GM21576 (cell line): ENCODE results near the gene CATSPER1.

ENCODE experiments used
- ATAC-seq: cut with Tn5 transposase; IDR thresholded peaks from one replicate; pipeline ENCODE4 v1.9.1; 2021; ENCODE audit warnings: mild to moderate bottlenecking, moderate library complexity; ENCODE audit not compliant: unreplicated experiment

CATSPER1 gene

GRCh38 chr11:66026017-66026529 is at the start of gene CATSPER1:
TSS of gene CATSPER1 (minus strand) at chr11:66026479. CDS start at chr11:66026379, 100 bp downstream.
- no peak for ATAC-seq

- no peak for ATAC-seq
Observed at GRCh38 chr11:66075273-66075672, 49.0 kb upstream of the CATSPER1 start.

- ATAC-seq: no peak
Observed at GRCh38 chr11:66073669-66074068, 47.4 kb upstream of the CATSPER1 start.

GRCh38 chr11:66072518-66072917 is 46.2 kb upstream of the CATSPER1 start:
- ATAC-seq: no peak

DNA sequence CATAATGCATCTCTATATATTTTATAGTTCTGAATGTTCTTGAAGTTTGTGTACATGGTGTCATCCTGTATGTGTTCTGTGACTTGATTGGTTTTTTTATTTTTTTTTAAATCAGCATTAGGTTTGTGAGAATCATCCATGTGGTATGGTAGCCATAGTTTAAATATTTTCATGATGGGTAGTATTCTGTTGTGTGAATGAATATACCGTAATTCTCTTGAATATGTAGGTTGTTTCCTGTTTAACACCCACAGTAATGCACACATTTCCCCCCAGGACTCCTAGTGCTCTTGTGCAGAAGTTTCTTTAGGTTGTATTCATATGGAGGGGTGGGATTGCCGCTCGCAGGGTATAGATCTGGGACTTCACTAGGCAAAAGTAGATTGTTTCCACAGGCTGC is 45.8 kb upstream of the CATSPER1 start:
- no peak for ATAC-seq

DNA sequence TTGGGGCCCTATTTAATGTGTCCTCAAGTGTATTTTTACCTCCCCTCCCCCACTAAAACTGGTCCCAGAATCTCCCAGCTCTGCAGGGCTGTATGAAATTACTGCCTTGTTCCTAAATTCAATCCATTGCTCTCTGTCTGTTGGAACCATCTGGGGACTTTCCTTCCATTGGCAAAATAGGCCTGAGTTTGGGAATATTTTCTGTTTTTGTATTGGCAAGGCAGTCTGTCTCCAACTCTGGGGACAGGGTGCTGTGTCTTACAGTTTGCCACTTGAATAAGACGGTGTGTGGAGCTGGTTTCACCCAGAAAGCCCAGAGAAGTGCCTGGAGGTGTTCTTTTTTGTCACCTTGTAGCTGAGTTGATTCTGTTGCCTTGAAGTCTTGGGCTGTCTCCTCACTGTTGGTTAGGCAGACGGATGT is 45.1 kb upstream of the CATSPER1 start:
- no peak for ATAC-seq

GRCh38 chr11:66070604-66071380 is 44.5 kb upstream of the CATSPER1 start:
- no peak for ATAC-seq

GRCh38 chr11:66069715-66070603 is 43.7 kb upstream of the CATSPER1 start, which contains the start of gene PACS1:
TSS of gene PACS1 (plus strand) at chr11:66070272. CDS start at chr11:66070487, 215 bp downstream.
- ATAC-seq: no peak

DNA sequence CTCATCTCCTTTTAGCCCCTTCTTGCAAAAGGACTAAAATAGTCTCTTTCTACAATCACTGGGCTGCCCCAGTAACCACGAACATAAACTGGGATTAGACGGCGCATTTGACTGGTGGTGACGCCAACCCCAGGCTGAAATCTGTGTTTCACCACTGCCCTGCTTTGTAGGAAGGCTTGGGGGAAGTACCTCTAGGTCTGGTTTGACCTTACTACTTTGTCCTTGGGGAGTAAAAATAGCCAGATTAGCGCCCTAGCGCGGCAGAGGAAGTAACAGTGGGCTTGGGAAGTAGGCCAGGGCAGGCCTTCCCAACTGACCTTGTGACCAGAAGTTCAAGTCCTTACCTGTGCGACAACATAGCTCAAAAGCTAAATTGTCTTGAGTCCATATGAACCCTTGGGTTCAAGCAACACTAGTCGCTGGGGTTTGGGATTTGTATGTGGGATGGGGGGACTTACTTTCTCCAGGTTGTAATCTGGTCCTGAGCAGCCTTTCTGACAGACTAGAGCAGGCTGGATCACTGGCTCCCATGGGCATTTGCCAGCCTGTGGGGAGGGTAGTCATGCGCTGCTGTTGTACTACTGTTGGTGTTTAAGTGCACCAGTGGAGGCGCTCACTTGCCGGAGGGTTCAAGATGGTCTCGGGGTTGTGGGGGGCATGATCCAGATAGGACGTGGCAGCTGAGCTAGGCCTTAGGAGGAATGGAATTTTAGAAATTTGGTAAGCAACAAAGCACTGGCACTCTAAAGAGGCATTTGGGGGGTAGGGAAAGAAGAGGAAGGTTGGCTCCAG is 42.8 kb upstream of the CATSPER1 start:
- ATAC-seq: no peak

DNA sequence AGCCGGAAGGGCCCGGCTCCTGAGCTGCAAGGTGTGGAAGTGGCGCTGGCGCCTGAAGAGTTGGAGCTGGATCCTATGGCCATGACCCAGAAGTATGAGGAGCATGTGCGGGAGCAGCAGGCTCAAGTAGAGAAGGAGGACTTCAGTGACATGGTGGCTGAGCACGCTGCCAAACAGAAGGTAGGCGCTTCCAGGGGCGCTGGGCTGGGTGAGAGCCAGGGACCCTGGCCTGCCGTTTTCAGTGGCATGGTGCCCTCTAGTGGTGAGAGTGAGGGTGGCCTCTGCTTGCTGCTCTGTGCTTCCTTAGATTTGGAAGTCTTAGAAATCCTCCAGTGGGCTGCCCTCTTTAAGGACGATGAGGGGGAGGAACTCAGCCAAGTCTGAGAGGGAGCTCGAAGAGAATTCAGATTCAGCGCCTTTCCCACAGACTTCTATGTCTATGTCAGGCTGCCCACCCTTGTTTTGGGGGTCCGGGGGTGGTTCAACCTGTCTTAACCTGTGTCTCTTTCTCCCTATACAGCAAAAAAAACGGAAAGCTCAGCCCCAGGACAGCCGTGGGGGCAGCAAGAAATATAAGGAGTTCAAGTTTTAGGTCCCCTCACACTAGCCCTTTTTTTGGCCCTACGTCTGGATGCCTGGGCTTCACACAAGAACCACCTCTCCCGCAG is 42.0 kb upstream of the CATSPER1 start:
- ATAC-seq: no peak

GRCh38 chr11:66067640-66068039 is 41.4 kb upstream of the CATSPER1 start:
- ATAC-seq: no peak

- no peak for ATAC-seq
Observed at GRCh38 chr11:66066751-66067150, 40.5 kb upstream of the CATSPER1 start.

GRCh38 chr11:66064571-66064970 is 38.3 kb upstream of the CATSPER1 start:
- no peak for ATAC-seq

GRCh38 chr11:66063900-66064299 is 37.6 kb upstream of the CATSPER1 start:
- no peak for ATAC-seq

GRCh38 chr11:66062408-66062807 is 36.1 kb upstream of the CATSPER1 start:
- ATAC-seq: no peak

DNA sequence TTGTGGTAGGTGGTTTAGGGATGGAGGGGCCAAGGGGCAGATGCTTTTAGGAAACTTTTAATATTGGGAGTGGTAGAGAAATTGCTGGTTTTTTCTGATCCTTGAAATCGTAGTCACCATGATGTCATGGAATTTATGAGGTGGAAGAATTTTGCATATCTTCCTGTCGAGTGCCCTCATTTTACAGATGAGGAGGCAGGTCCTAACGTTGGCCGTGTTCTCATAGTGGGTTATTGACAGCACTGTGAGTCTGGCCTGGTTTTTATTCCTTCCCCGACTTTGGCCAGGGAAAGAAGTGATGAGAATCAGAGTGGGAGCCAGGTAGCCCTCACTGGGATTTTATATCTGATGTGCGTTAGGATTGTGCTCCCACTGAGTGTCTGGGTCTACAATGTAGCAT is 35.0 kb upstream of the CATSPER1 start:
- no peak for ATAC-seq

DNA sequence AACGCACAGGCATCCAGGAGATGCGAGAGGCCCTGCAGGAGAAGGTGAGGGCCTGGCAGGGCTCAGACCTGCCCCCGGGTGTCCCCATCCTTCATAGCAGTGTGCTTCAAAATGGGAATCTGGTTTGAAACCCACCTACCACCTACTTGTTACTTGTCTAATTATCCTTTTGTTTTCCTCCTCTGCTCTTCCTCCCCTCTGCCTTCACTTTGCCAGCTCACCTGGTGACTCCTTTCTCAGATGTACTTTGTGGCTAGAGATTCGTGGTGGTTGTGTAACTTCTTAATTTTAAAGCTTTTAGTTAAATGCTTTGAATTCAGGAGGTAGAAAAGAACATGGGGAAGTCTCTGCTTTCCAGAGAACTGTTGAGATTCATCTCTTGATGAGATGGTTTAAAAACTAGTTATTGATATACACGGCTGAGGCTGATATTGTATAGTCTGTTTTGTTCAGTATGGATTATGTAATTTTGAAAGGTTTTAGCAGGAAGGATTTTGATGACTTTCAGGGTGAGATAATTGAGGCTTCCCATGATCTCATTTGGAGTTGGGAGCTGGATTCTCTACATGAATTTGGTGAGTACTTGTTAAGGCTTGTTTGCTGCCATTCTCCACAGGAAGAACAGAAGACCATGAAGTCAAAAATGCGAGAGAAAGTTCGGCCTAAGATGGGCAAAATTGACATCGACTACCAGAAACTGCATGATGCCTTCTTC is 33.8 kb upstream of the CATSPER1 start:
- ATAC-seq: no peak

DNA sequence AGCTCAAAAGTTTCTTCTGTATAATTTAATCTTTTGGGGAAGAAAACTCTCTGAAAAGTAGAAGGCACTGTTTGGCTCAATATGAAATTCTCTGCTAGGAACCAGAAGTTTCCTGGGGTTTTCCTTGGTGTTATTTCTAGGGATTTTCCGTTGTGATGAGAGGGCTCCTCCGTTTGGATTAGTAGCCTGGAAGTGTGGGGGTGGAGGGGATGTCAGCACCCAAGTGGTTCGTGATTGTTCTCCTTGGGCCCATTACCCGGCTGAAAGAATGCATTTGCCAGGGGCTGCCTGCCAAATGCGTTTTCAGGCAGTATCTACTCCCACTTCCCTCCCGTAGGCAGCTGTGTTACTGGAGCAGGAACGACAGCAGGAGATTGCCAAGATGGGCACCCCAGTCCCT is 30.2 kb upstream of the CATSPER1 start:
- ATAC-seq: no peak

DNA sequence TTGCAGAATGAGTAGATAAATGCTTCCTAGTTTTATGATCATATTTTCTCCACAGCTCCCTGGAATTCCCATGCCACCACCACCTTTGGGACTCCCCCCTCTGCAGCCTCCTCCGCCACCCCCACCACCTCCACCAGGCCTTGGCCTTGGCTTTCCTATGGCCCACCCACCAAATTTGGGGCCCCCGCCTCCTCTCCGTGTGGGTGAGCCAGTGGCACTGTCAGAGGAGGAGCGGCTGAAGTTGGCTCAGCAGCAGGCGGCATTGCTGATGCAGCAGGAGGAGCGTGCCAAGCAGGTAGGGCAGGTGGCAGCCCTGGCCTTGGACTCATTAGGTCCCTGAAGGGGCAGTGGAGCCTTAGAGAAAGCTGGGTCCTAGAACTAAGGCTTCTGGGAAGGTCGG is 28.7 kb upstream of the CATSPER1 start:
- no peak for ATAC-seq

- no peak for ATAC-seq
Observed at GRCh38 chr11:66052664-66052982, 26.3 kb upstream of the CATSPER1 start.
